Germinal center (tissue), 1 donor: ENCODE measurements around the gene BPIFB6.

Experiments
- DNase-seq: peaks from one replicate; pipeline ENCODE4 v3.0.0; 2012; ENCODE audit warnings: mixed read lengths, low spot score

The BPIFB6 gene, protein sequence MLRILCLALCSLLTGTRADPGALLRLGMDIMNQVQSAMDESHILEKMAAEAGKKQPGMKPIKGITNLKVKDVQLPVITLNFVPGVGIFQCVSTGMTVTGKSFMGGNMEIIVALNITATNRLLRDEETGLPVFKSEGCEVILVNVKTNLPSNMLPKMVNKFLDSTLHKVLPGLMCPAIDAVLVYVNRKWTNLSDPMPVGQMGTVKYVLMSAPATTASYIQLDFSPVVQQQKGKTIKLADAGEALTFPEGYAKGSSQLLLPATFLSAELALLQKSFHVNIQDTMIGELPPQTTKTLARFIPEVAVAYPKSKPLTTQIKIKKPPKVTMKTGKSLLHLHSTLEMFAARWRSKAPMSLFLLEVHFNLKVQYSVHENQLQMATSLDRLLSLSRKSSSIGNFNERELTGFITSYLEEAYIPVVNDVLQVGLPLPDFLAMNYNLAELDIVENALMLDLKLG

DNA sequence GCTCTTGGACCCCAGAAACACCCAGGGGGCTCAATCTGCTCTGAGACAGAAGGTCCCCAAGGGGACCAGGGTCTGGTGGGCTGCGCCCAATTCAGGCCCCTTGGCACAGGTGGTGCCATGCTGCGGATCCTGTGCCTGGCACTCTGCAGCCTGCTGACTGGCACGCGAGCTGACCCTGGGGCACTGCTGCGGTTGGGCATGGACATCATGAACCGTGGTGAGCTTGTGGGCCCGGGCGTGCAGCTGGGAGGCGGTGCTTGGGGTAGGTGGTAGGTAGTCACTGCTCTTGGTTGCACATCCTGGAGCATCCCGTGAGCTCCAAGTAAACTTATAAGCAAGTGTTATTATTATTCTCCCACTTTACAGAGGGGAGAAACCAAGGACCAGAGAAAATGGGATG lies at the start of gene BPIFB6:
BPIFB6 (plus strand) TSS at position 118 of the 400 bp plus-strand sequence; CDS start at position 118, 0 bp downstream.
- DNase-seq, result no peak

DNA sequence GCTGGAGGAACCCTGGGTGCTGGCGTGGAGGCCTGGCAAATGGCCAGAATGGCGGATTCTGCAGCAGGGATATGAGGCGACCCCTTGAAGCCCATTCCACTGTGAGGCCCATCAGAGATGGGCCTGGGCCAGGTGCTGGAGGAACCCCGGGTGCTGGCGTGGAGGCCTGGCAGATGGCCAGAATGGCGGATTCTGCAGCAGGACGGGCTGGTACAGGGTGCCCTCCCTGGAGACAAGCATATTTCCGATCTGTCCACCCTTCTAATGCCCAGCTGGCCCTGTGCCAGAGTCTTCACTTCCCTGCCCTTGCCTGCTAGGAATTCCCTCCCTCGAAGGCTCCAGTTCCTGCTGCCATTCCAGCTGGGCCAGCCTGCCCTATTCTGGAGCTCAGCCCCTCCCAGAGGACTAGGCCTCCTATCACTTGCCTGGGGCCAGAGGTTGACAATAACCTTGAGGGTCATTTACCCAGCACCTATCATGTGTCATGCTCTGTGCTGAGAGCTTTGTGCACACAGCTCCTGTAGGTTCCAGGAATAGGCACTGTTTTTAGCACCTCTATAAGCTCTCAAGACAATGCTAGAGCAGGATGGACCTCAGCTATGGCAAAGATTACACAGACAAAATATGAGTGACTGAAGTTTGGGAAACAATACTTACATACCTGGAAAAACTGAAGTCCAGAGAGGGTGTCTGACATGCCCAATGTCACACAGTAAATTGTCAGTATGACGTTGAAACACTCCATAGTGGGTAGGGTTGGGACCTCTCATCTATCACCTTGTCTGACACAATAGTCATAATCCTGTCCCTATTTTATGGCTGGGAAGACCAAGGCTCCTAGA lies 48.6 kb upstream of the BPIFB6 start:
- no peak for DNase-seq

DNA sequence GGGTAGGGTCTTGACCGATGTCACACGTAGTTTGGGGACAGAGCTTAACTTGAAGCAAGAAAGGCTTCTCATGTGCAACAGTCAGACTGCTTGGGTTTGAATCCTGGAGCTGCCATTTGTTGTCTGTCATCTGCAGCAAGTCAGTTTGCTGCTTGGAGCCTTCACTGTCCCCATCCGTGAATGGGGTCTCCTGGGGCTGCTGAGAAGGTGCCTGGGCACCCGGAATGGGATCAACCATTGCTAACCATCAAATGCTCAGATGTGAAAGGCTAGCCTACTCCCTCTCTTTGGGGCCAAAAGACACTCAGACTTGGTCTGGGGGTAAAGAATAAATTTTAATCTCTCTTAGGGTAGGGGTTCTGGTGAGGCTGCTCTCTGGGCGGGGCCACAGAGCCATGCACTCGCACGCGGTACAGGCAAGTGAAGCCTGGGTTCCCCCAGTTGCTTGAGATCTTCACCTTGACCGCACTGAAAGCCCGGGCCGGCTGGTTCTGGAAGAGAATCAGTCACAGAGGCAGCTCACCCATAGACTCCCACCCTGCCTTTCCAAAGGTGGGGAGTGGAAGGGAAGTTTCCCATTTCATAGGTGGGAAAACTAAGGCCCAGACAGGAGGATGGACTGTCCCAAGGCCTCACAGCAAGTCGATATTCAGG lies 47.9 kb upstream of the BPIFB6 start:
- DNase-seq, result no peak

DNA sequence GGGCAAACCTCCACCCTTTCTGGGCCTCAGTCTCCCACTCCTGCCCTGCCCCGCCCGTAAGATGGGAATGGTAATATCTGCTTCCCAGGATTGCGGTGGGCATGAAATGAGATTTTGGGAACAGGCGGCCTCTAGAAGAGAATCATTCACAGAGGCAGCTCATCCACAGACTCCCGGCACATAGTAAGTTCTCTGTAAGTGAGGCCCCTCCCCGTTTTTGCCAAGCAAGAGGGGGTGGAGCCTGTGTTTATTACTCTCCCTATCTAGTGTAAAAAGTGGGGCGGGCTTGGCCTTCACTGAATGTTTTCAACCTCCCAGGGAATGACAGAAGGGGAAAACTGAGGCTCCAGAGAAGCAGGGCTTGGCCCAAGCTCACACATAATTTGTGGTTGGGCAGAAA lies 47.3 kb upstream of the BPIFB6 start:
- DNase-seq, result no peak

DNA sequence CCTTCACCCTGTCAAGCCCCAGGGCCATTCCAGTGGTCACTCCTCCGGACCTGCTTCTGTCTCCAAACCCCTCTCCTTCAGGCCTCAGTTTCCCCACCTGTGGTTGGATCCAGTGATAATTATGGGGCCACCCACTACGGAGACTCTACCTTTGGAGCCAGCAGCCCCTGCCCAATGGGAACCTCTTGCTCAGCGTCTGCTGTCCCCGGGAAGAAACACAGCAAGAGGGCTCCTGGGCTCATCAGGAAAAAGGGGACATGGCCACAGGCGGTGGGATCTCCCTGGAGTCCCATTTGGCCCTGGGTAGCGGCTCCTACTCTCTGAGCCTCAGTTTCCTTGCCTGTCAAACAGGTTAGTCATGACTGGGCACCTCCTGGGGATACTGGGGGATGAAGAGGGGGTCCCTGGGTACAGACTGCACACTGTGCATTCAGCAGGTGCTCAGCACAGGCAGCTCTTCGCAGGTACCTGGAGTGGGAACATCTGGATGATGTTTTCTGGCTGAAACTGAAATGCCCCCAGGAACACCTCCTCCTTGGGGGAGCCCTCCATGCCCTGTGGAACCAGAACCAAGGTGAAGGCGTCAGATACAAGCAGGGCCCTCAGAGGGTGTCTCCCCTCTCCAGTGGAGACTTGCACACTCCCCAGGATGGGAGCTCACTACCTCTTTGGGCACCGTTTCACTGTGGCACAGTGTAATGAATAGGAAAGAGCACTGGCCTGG lies 46.7 kb upstream of the BPIFB6 start:
- DNase-seq, result no peak

DNA sequence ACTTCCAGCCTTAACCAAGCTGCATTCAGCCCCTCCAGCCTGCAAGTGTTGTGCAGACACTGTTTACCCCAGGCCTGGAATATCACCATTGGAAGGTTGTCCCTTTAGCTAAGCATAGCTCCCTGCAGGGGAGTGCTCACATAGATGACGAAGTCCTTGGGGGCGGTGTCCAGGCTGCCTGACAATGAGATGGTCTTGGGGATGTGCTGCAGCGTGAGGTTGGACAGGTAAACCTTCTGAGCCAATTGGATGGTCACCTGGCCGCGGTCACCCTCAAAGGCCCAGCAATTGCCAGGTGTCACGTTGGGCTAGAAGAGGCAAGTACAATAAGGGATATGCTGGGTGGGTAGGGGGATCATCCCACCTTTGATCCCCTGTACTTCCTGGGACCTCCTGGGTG lies 45.9 kb upstream of the BPIFB6 start:
- DNase-seq, result no peak

DNA sequence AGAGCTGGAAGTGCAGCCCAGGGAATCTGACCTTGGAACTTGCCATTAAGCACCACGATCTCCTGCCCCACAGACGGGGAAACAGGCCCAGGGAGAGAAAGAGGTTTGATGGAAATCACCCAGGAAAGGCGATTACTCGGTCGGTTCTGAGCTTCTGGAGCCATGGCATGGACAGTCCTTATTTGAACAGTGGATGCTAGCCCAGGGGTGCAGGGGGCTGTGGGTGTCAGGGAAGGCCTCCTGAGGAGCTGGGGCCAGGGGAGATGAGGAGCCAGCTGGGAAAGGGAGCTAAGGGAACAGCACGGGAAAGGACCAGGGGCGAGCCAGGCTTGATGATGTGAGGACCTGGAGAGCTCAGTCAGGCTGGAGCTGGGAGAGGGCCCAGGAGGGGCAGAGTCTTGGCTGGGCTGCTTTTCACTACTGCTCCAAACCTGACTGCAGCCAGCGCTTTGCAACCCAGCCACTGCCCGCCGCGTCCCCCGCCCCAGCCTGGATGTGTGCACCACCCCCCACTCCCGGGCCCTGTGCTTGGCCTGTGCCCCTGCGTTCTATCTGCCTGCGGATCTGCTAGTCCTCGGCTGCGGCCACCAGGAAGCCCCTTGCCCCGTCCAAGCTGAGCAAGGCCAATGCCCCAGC lies 45.0 kb upstream of the BPIFB6 start:
- no peak for DNase-seq

DNA sequence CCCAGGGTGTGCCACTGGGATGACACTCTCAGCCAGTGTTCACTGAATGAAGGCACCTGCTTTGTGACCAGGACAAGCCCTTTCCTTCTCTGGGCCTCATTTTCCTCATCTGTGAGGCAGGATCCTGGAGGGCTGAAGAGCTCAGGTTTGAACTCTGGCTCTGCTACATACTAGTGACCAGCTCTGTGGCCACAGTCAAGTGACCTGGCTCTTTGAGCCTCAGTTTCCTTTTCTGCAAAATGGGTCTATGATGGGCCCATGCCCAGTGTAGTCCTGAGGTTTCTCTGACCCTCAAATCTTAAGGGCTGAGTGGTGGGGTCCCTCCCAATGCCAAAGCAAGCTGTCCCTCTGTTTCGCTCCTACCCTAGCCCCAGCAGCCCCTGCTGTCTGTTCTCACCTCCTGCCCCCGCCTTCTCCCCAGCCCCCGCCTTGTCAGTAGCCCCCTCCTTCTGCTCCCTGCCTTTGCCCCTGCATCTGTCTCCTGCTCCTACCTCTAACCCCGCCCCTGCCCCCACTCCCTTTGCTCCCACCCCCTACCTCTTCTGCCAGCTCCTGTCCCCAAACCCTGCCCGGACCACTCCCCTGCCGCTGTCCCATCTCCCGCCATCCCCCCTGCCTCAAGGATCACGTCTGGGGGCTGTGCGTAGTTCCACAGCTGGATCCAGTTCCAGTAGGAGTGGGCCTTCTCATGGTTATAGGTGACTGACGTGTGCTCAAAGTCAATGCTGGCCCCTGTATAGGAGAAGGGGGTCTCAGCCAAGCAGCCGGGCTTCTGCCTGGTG lies 44.2 kb upstream of the BPIFB6 start:
- DNase-seq, result no peak

DNA sequence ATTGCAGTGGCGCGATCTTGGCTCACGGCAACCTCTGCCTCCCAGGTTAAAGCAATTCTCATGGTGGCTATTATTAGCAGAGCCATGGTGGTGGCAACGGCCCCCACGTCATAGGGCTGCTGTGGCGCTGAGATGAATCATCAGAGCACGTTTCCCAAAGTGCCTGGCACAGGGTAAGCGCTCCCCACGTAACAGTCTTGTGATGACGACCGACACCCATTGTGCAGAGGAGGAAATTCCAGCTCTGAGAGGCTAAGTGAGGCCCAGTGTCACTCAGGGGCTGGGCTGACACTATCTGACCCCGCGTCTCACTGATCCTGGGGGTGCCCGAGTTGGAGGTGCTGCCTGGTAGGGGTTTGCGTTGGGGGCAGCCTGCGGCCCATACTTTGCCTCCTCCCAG lies 43.4 kb upstream of the BPIFB6 start:
- no peak for DNase-seq

DNA sequence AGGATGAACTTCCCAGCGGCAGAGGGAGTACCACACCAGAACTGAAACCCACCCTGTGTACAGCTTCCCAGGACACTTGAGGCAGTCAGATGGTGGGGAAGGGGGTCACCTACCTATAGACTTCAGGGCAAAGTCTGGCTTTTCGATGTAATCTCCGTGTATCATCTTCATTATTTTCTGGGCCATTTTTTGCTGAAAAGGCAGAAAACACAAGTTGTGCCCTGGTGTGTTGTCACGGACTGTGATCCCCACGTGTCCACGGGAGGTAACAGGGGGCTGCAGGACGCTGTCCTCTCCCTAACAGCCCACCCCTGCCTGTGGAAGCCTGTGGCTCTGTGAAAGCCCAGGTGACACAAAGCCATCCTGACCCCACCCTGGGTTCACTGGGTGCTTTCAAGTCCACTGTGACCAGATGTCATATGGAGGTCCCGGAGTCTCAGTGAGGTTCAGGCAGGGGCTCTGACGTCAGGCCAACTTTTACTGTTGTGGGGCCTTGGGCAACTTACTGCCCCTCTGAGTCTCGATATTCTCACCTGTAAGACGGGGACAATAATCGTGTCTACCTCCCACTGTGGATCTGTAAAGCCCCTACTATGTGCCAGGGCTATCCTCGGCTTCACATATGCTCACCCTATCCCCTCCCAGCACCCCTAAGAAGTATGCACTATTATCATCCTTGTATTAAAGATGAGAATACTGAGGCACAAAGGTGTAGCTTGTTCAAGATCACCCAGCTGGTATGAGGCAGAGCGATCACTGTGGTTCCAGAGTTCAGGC lies 41.8 kb upstream of the BPIFB6 start:
- no peak for DNase-seq

DNA sequence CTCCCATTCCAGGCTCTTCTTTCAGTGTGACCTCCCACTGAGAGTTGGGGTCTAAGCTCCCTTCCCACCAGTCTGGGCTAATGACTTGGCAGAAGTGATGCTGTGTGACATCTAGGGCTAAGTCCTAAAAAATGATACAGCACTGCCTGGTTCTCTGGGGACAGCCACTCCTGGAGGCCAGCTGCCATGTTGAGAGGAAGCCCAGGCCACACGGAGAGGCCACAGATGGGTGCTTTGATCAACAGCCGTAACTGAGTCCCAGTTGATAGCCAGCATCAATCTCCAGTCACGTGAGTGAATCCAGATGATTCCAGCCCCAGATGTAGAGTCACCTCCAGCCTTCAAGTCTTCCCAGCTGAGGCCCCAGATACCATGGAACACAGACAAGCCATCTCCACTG lies 41.0 kb upstream of the BPIFB6 start:
- no peak for DNase-seq

DNA sequence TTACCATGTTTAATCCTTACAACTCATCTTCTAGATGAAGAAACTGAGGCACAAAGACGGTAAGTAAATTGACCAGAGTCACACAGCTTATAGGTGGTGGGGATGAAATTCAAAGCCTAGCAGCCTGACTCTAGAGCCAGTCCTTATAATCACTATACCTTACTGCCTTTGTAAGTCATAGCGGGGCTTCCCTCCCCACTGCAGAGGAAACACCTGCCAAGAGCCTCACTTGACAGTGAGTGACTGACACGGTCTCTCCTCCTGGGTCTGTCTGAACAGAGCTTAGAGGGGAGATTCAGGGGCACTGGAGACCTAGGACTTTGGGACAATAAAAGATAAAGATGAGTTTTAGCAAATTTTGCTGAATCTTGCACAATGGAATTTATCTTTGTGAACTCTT lies 40.1 kb upstream of the BPIFB6 start:
- no peak for DNase-seq

DNA sequence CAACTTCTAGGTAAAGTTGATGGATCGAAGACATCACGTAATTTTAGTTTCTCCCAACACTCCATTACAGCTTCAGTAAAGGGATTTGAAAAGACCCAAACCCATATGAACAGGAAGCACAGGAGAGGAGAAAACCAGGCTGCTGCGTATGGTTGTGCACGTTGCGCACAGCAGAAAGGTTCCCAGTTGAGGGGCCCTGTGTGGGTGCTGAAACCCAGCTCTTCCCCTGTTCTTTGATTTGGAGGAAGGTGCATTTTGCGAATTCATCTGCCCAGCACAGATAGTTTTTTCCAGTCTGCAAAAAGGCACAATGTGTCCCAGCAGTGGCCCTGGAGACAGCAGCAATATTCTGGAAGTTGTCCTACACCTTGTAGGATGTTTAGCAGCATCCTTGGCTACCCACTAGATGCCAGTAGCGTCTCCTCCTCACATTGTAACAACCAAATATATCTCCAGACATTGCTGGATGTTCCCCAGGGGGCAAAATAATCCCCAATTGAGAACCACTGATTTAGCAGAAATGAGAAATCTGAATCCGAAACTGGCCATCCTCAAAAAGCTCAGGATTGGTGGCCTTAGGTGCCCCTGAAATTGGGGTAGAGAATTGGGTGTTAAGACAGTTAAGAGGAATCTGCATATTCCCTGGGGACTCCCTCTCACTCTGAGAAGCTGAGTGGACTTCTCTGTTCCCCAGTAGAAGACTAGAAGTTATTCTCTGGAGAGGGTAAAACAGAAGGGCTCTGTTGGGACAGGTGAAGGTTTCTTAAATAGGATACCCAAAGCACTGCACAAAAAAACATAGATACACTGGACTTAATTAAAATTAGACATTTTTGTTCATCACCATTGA lies 39.4 kb upstream of the BPIFB6 start:
- DNase-seq, result no peak

DNA sequence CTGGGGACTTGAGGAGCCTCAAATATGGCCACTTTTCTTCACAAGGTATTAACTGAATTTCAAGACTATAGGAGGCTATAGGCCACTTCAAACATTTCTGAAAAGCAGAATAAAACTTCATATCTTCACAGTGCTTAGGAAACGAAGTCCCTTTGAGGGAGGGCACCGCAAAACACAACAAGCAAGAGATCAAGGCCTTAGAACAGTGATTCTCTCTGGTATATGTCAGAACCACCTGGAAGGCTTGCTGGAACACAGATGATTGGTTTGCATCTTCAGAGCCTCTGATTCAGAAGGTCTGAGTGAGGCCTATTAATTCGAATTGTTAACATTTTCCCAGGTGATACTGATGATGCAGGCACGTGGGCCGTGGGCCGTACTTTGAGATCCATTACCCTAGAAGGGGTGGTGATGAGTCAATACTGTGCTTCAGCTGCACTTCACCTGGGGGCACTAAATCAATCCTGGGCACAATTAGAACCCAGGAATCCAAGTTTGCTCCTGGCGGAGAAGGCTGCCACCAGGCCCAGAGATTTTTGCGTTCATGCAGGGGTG lies 37.9 kb upstream of the BPIFB6 start:
- DNase-seq, result no peak

DNA sequence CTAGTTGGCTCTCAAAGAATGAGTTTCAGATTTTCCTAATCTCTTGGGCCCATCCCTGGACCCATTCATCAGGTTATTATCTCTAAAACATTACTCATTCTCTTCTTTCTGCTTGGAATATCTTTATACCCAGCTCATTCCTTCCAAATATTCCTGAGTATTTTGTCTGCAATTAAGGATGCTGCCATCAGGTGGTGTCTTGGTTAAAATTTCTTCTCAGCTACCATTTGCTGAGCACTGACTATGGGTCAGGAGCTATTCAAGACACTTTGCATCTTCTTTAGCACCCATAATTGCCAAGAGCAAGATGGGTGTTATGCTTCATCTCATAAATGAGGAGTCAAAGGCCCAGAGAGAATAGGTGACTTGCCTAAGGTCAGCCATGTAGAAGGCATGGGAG lies 35.6 kb upstream of the BPIFB6 start:
- no peak for DNase-seq

DNA sequence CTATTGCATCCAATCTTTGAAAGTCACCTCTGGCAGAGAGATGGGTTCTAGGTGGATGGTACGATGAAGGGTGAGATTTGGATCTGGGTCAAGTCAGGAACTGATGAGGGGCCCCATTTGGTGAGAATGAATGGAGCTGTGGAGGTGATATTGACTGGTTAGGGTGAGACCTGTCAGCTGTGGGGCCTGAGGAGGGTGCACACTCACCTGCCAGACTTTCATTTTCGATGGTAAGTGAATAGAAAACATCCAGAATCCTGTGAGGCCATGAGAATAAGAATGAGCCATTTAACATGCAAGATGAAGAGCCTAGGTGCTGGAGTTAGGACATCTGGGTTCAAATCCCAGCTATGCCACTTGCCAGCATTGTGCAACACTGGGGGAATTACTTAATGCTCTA lies 34.0 kb upstream of the BPIFB6 start:
- no peak for DNase-seq

DNA sequence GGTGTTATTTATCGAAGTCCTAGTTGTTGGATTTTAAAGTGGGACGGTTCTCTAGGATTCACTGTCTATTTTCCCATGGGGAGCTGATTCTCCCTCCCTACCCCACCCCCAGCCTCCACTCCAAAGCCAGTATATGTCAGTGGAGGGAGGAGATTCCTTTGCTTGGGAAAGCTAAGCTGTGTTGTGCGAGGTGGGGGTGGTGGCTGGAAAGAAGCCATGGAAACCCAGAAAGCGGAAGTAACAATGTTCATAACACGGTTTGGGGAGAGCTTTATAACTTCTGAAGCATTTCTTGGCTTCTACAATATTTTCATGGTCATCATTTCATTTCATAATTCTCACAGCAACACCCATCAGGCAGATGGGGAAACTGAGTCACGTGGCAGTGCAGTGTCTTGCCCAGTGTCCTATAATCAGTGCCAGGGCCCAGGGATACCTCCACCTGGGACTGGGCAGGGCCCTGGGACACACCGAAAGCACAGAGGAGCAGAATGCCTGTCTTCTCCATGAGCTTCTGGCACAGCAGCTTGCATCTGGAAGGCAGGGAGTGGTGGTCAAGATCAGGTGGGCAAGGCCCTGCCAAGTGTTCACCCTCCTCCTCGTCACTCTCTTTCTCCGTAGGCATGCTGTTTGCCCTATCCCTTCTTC lies 31.7 kb upstream of the BPIFB6 start:
- no peak for DNase-seq

DNA sequence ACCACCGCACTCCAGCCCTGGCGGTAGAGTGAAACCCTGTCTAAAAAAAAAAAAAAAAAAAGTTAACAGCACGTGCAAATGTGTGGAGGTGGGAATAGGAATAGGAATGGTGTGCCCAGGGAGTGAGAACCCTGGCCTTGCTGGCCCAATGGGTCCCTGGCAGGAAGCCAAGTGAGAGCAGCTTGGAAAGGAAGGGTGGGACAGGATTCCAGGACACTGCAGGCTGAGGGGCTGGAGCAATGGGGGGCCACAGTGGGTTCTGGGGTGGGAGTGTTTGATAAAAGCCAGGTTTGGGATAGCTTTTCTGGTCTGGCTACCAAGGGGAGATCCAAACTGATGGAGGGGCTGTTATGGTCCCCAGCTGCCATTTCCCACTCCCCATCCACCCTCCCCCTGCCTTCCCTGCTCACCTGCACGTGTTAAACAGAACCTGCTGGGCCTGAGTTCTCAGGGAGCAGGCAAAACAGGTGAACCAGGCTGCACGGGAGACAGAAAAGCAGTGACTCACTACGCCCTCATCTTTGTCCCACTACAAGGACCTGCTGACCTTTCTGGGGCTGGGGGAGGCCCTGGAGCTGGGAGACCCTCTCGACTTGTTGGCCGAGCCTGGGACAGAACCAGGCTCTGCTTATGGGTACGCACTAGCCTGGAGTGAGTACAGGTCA lies 30.5 kb upstream of the BPIFB6 start:
- no peak for DNase-seq
